Measurements from ENCODE around the gene ASTN2.

- TF ChIP-seq POLR2A (IDR thresholded peaks at IDR 0.05): no peak
- TF ChIP-seq, protein P1, sequence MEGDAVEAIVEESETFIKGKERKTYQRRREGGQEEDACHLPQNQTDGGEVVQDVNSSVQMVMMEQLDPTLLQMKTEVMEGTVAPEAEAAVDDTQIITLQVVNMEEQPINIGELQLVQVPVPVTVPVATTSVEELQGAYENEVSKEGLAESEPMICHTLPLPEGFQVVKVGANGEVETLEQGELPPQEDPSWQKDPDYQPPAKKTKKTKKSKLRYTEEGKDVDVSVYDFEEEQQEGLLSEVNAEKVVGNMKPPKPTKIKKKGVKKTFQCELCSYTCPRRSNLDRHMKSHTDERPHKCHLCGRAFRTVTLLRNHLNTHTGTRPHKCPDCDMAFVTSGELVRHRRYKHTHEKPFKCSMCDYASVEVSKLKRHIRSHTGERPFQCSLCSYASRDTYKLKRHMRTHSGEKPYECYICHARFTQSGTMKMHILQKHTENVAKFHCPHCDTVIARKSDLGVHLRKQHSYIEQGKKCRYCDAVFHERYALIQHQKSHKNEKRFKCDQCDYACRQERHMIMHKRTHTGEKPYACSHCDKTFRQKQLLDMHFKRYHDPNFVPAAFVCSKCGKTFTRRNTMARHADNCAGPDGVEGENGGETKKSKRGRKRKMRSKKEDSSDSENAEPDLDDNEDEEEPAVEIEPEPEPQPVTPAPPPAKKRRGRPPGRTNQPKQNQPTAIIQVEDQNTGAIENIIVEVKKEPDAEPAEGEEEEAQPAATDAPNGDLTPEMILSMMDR (IDR thresholded peaks at IDR 0.05): no peak
Measured at GRCh38 chr9:116789081-116789480, 625.8 kb downstream of the ASTN2 start.

Data from lower leg skin (tissue), 3 donors.